HEK293T (cell line): ENCODE measurements around the gene TOMM5.

Source experiments
- ELF4 ChIP-seq: fragments of 450-650 bp; IDR thresholded peaks from 2 replicates; pipeline ENCODE4 v1.6.1; 2017; ENCODE audit warnings: antibody characterized with exemption
- FOXM1 ChIP-seq: fragments of 450-650 bp; IDR thresholded peaks from 2 replicates; pipeline ENCODE4 v1.6.1; 2017; ENCODE audit warnings: mild to moderate bottlenecking, borderline replicate concordance
- SUZ12 ChIP-seq: fragments of 450-650 bp; IDR thresholded peaks from 2 replicates; pipeline ENCODE4 v1.6.1; 2016; ENCODE audit warnings: mild to moderate bottlenecking
- ZNF384 ChIP-seq: fragments of 450-650 bp; IDR thresholded peaks from 2 replicates; pipeline ENCODE4 v1.6.1; 2016

DNA sequence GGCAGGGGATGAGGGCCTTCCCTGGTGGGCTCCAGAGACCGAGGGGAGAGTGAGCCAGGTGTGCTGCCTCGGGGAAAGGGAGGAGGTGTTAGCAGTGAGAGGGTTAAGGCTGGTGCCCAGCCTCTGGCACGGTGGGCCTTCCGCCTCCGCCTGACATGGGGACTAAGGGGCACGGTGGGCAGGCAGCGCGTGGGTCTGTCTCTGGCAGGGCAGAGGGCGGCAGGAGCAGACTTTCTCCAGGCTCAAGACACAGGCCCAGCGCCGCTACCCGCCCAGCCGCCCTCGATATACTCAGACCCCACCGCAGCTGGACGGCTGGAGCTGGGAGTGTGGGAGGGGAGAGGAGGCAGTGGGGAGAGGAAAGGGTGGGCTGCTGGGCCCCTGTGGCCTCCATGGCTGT is 43.4 kb upstream of the TOMM5 start:
- TF ChIP-seq SUZ12 (no peak), FOXM1 (no peak), ZNF384 (no peak), ELF4 (no peak)
